ENCODE results near the gene SNAP23.

Gene SNAP23

DNA sequence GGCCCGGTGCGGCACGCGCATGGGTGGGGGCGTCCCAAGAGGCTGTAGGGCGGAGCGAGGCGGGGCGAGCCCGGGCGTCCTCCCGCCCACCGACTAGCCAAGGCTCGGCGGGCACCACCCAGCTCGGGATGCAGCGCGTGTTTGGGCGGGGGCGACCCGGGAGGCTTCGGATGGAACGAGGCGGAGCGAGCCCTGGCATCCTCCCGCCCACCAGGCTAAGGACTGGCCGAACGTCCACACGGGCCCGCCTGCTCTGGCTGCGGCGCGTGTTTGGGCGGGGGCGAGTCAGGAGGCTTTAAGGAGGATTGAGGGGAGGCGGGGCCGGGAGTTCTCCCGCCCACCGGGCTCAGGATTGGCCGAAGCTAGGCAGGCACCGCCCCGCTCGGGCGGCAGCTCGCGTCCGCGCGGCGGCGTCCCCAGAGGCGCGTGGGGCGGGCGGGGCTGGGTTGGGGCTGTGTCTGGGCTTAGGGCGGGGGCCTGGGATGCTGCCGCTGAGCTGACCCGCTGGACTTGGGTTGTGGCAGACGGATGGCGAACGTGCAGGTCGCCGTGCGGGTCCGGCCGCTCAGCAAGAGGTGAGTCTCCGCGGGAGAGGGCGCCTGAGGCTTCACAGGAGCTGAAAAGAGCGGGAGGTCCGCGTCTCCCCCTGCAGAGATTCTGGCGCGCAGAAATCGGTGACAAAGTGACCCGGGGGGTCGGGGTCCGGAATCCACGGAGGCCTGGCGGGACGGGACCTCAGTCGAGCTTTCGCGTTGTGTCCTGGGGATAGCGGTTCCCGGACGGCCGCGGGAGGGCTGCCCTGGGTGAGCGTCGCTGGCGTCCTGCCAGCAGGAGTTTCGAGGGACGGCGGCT lies 80.0 kb downstream of the SNAP23 start, which contains the start of gene STARD9:
STARD9 (plus strand) TSS at position 419 of the 852 bp plus-strand sequence; CDS start at position 529, 110 bp downstream.
- no peak for TF ChIP-seq EZH2phosphoT487 (IDR thresholded peaks at IDR 0.05; ENCODE audit: low read depth)
- TF ChIP-seq, protein P1, sequence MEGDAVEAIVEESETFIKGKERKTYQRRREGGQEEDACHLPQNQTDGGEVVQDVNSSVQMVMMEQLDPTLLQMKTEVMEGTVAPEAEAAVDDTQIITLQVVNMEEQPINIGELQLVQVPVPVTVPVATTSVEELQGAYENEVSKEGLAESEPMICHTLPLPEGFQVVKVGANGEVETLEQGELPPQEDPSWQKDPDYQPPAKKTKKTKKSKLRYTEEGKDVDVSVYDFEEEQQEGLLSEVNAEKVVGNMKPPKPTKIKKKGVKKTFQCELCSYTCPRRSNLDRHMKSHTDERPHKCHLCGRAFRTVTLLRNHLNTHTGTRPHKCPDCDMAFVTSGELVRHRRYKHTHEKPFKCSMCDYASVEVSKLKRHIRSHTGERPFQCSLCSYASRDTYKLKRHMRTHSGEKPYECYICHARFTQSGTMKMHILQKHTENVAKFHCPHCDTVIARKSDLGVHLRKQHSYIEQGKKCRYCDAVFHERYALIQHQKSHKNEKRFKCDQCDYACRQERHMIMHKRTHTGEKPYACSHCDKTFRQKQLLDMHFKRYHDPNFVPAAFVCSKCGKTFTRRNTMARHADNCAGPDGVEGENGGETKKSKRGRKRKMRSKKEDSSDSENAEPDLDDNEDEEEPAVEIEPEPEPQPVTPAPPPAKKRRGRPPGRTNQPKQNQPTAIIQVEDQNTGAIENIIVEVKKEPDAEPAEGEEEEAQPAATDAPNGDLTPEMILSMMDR (IDR thresholded peaks at IDR 0.05; ENCODE audit: low read depth, low read length) = no peak
- Histone ChIP-seq H3K4me1 (ENCODE audit: low read length) (peaks cover 7% of the 10 kb centered on the region; the same call in 1 of the 2 replicates), H4K20me1 (ENCODE audit: insufficient read depth, low read length) (no peaks in the 10 kb centered on the region), H3K4me2 (ENCODE audit: low read length) (peak within 1 kb of the TSS; percentile 83), H3K9ac (ENCODE audit: low read length) (peak within 1 kb of the TSS; percentile 47), H3K4me3 (ENCODE audit: low read length) (peak within 1 kb of the TSS; percentile 77), H3K79me2 (ENCODE audit: low read length) (0 out of 2 replicates have a peak, but pooled peaks cover 3% of the 10 kb centered on the region), H3K36me3 (replicated peaks; ENCODE audit: low read depth, low read length) (no peaks in the 10 kb centered on the region), H3K27me3 (ENCODE audit: low read depth, low read length) (peaks cover 14% of the 10 kb centered on the region; the same call in 1 of the 2 replicates), H3K27ac (ENCODE audit: low read length) (no peak within 1 kb of the TSS), H2AFZ (ENCODE audit: low read depth, low read length) (peak within 1 kb of the TSS; percentile 80), H3K9me3 (ENCODE audit: insufficient read depth, low read length) (no peaks in the 10 kb centered on the region)

DNA sequence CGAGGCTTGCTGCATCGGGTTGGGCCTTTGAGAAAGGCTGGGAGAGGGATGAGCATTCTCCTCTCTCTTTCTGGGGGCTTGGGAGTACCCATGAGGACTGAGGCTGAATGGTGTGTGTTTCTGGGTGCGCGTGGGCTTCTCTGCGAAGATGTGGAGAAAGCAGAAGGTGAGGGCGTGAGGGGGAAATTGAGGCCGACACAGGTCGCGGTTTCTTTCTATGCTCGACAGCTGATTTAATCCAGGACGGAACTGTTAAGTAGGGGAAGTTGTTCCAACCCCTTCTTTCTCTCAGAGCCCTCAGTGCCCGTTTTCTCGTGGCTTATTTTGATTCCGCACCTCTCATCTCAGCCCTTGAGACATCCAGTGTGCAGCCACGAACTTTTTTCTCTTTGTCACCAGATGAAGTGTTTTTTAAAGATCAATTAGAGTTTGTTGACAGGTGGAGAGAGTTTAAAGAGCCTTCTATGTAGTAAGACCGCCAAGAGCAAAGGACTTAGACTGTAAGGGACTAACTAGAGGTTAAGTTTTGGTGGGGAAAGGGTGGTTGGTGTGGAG lies 80.7 kb downstream of the SNAP23 start:
- H3K27me3 ChIP-seq (ENCODE audit: low read depth, low read length) = peaks cover 14% of the 10 kb centered on the region; the same call in 1 of the 2 replicates
- H2AFZ ChIP-seq (ENCODE audit: low read depth, low read length) = peak overlapping the region; percentile 47; the same call in 1 of the 2 replicates
- H3K9me3 ChIP-seq (ENCODE audit: insufficient read depth, low read length) = no peaks in the 10 kb centered on the region
- peak overlapping the region; percentile 77 for H3K4me3 ChIP-seq (ENCODE audit: low read length)
- H3K4me2 ChIP-seq (ENCODE audit: low read length) = peak overlapping the region; percentile 83
- H3K27ac ChIP-seq (ENCODE audit: low read length) = no peak overlapping the region
- 0 out of 2 replicates have a peak, but pooled peaks cover 3% of the 10 kb centered on the region for H3K79me2 ChIP-seq (ENCODE audit: low read length)
- TF ChIP-seq EZH2phosphoT487 (IDR thresholded peaks at IDR 0.05; ENCODE audit: low read depth) = no peak
- TF ChIP-seq, protein P1 (IDR thresholded peaks at IDR 0.05; ENCODE audit: low read depth, low read length) = no peak
- H3K9ac ChIP-seq (ENCODE audit: low read length) = peak overlapping the region; percentile 47; the same call in 1 of the 2 replicates
- H3K4me1 ChIP-seq (ENCODE audit: low read length) = peaks cover 7% of the 10 kb centered on the region; the same call in 1 of the 2 replicates
- no peaks in the 10 kb centered on the region for H3K36me3 ChIP-seq (replicated peaks; ENCODE audit: low read depth, low read length)
- no peaks in the 10 kb centered on the region for H4K20me1 ChIP-seq (ENCODE audit: insufficient read depth, low read length)

DNA sequence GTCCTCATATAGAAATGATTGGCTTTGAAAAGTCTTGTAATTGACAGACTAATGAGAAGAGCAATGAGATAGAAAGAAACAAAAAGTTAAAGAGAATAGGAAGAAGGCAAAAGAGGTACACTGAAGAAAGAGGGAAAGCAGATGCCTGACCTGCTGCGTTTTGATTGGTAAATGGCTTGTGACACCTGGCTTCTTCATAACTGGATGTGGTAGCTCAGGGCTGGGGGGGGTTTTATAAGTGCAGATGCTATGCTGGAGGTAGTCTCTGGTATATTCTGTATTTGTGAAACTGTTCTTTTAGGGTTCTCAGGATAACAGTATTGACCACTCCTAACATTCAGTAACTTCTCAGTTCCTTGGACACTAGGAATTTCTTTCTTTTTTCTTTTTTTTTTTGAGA lies 81.3 kb downstream of the SNAP23 start:
- H2AFZ ChIP-seq (ENCODE audit: low read depth, low read length) = no peak overlapping the region
- no peaks in the 10 kb centered on the region for H3K36me3 ChIP-seq (replicated peaks; ENCODE audit: low read depth, low read length)
- H3K9ac ChIP-seq (ENCODE audit: low read length) = no peak overlapping the region
- TF ChIP-seq, protein P1 (IDR thresholded peaks at IDR 0.05; ENCODE audit: low read depth, low read length) = no peak
- no peak for TF ChIP-seq EZH2phosphoT487 (IDR thresholded peaks at IDR 0.05; ENCODE audit: low read depth)
- H3K4me3 ChIP-seq (ENCODE audit: low read length) = no peak overlapping the region
- H4K20me1 ChIP-seq (ENCODE audit: insufficient read depth, low read length) = no peaks in the 10 kb centered on the region
- peaks cover 14% of the 10 kb centered on the region; the same call in 1 of the 2 replicates for H3K27me3 ChIP-seq (ENCODE audit: low read depth, low read length)
- peaks cover 8% of the 10 kb centered on the region; the same call in 1 of the 2 replicates for H3K4me1 ChIP-seq (ENCODE audit: low read length)
- no peak overlapping the region for H3K27ac ChIP-seq (ENCODE audit: low read length)
- 0 out of 2 replicates have a peak, but pooled peaks cover 3% of the 10 kb centered on the region for H3K79me2 ChIP-seq (ENCODE audit: low read length)
- H3K9me3 ChIP-seq (ENCODE audit: insufficient read depth, low read length) = no peaks in the 10 kb centered on the region
- peak overlapping the region; percentile 83 for H3K4me2 ChIP-seq (ENCODE audit: low read length)
